ENCODE measurements around the gene PNPLA7.

GRCh38 chr9:137551264-137552021 is 1.2 kb upstream of the PNPLA7 start, which contains the start of gene MRPL41:
- TF ChIP-seq CTCF (IDR thresholded peaks at IDR 0.05) (peak; percentile 56), NR1H2 (CRISPR knock-in tag; IDR thresholded peaks at IDR 0.05) (no peak), TP53 (CRISPR knock-in tag; IDR thresholded peaks at IDR 0.05) (0 out of 2 replicates have a peak, but pooled peaks have one; percentile 25), ZNF317 (CRISPR knock-in tag; IDR thresholded peaks at IDR 0.05; ENCODE audit: borderline replicate concordance, low read depth) (no peak), E2F5 (CRISPR knock-in tag; IDR thresholded peaks at IDR 0.05) (no peak), ATF2 (CRISPR knock-in tag; IDR thresholded peaks at IDR 0.05; ENCODE audit: borderline replicate concordance, low read depth) (no peak), ETV6 (CRISPR knock-in tag; IDR thresholded peaks at IDR 0.05) (no peak)
